Hematopoietic multipotent progenitor cell treated with erythropoietin and hydrocortisone succinate and interleukin-3 and kit ligand, for 6 days (in vitro differentiated cells): ENCODE measurements around the gene KDM8.
"Not testable (repeated sequence)": the region's sequence is repeated elsewhere in the genome, so short reads cannot be mapped to it uniquely, and the experiment has no call there.

Source experiments
- DNase-seq: peaks from one replicate; pipeline ENCODE4 v3.0.0-alpha.2; 2015

Gene KDM8

DNA sequence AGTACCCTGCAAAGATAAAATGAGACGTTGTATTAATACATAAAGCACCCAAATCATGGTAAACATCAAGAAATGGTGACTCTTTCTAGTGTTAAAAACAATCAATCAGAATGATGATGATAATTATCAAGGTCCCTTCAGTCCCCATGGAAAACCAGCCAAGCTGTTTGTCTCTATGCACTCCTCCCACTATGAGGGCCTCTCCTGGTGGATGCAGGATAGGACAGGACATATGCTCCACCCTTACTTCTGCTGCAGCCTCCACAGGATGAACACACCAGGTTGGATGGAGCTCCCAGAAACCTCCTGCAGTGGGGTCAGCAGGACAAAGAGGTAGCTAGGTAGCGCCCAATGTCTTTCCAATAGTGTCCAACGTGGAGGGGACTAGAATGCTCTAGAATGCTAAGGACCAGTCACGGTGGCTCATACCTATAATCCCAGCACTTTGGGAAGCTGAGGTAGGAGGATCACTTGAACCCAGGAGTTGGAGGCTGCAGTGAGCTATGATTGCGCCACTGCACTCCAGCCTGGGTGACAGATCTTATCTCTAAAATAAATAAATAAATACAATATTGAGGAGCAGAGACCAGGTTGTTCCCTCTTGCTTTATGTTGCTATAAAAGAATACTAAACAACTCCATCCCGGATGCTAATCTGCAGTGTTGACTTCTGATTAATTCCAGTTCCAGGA is 9.9 kb upstream of the KDM8 start:
- DNase-seq, result no peak

DNA sequence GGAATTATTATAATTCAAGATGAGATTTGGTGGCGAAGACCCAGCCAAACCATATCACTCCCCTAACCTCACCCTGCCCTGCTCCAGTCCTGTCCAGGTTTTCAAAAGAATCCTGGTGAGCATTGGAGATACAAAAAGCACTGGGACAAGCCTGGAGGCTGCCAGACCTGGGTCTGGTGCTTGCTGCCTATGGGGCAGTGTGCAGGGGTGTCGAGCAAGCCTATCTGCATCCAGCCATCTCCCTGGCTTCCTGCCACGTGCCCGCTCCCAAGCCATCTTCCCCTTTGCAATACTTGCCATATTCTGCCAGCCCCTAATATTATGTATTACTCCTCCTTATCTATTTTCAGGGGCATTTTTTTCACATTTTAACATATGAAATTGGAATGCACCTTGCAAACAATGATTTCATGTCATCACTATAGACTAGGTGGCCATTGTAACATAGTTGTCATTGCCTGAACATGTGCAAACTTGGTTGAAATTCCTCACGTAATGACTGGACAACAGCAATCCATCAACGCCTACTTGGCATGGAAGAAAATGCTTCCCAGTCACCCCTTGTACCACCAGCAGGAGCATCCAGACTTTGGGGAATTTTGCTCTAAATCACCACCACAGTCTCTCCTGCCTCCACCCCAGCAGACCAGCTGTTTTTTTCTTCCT is 8.1 kb upstream of the KDM8 start:
- DNase-seq, result peak; percentile 38

DNA sequence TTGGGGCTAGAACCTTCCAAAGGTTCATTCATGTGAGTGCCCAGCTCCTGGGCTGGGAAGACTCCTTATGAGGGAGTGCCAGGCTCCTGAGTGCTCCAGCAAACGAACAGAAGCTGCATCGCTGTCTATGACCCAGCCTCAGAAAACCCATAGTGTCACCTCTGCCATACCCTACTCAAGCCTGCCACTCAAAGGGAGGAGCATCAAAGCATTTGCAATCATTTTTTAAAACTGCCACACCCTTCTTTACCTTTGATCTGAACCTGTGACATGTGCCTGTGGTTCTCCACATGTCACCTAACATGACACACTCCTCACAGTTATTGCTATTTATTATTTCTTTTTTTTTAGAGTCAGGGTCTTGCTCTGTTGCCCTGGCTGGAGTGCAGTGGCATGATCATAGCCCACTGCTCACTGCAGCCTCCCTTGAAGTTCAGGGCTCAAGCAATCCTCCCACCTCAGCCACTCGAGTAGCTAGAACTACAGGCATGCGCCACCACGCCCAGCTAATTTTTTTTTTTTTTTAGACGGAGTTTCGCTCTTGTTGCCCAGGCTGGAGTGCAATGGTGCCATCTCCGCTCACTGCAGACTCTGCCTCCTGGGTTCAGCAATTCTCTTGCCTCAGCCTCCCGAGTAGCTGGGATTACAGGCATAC is 7.3 kb upstream of the KDM8 start:
- no peak for DNase-seq

DNA sequence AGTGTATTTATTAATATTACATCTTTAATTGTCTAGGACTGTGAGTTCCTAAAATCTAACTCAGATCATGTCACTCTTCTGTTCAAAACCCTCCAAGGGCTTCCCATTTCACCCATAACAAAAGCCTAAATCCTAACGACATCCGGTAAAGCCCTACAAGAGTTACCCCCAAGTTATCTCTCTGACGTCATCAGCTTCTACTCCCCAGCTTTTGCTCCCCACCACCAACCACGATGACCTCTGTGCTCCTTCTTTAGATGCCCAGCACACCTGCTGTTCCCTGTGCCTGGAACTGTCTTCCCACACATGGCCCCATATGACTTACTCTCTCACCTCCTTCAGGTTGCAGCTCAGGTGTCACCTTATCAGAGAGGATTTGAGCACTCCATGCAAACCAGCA is 6.3 kb upstream of the KDM8 start:
- no peak for DNase-seq

DNA sequence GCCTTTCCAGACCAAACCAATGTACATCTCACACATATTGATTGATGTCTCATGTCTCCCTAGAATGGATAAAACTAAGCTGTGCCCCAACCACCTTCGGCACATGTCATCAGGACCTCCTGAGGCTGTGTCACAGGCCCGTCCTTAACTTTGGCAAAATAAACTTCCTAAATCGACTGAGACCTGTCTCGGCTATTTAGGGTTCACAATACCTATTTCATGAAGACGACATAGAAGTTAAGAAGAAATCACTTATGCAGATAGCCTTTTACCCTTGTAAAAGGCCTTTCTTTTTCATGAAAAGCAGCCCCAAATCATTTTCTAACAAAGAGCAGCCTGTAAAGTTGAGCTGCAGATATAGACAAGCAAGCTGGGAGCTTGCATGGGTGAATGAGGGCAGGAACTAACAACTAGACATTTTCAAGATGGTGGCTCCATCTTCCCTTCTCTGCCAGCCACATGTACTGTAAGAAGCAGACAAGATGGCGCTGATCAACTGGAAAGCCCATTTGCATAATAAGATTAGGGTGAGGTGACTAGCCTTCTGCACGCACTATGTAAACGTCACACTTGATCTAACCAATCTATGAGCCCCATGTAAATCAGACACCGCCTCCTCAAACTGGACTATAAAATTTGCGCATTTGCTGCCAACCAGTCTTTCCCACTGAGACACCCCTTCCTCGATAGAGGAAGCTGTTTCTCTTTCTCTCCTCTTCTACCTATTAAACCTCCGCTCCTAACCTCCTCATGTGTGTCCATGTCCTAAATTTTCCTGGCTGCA is 4.7 kb upstream of the KDM8 start:
- DNase-seq, result no peak

DNA sequence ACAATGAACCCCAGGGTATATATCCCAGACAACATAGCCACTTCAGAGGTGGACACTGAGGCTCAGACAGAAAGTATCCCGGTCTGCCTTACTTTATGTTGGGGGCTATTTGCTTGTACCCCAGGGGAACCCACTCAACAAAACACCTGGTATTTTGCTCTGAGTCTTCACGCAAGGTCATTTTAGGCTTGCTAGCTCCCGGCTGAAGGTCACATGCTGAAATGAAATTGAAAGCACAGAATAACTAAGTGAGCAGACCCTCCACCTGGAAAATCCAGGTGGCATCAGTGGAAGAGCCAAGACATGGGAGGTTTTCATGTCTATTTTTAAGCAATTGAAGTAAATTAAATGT is 4.1 kb upstream of the KDM8 start:
- no peak for DNase-seq

DNA sequence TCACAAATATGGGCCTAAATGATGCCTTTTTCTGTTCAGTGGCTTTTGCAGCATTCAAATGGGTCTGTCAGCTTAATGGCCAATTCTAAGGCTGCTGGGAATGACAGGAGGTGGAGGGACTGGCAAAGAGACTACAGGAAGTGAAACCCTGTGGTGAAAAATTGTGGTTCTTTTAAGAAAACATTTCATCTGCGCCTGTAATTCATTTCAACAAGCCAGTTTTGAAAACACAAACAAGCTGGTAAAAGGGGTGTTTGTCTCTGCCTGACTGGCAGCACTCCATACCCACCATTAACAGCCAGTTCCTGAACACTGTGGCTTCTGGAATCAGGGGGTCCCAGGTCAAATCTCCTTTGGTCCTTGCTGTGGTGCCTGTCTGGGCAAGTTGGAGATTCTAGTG is 3.6 kb upstream of the KDM8 start:
- peak; percentile 36 for DNase-seq

DNA sequence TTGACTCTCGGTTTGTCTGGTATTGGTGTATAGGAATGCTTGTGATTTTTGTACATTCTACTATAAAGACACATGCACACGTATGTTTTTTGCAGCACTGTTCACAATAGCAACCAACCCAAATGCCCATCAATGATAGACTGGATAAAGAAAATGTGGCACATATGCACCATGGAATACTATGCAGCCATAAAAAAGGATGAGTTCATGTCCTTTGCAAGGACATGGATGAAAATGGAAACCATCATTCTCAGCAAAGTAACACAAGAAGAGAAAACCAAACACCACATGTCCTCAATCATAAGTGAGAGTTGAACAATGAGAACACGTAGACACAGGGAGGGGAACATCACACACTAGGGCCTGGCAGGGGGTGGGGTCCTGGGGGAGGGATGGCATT is 2.4 kb upstream of the KDM8 start:
- not testable (repeated sequence) for DNase-seq

DNA sequence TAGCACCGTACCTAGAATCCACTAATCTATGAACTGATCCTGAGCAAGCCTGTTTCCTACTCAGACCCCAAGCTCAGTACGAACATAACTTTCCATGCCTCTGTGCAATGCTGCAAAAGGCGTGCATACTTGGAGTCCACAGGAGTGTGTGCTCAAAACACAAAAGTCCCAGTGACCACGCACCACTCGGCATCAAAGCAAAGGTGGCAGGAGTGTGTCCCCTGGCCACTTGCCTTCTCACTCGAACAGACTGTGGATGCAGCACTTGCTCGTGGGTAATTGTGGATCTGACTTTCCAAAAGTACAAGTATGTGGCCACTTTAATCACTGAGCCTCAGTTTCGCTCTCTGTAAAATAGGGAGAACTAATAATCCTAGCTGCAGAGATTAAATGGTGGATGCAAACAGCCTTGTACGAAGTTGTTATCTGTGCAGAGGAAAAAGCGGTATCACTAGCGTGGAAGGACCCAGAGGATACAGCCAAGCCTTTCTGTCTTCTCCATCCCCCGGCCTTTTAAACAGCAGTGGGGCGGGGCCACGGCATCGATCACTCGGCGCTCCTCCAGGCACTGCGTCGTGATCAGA is 311 bp upstream of the KDM8 start:
- DNase-seq, result peak; percentile 97

DNA sequence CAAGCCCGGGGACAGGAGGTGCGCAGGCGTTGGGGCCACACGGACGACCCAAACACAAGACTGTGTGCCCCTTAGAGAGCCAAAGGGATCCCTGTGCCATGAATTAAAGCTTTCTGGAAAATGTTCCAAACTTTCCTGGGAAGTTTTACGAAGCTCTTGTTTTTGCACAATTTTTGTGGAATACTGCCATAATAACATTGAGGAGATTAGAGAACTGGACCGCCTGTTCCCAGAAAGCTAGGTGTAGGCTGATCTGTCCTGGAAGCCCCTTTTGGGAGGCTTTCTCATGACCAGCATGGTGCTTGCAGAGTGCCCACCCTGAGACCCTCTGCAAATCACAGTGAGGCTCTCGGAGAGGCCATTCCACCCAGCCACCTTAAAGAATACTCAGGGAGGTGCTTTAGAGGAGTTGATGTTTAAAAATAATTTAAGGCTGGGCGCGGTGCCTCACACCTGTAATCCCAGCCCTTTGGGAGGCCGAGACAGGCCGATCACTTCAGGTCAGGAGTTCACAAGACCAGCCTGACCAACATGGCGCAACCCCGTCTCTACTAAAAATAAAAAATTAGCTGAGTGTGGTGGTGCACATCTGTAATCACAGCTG is 1.1 kb downstream of the KDM8 start:
- DNase-seq, result no peak

DNA sequence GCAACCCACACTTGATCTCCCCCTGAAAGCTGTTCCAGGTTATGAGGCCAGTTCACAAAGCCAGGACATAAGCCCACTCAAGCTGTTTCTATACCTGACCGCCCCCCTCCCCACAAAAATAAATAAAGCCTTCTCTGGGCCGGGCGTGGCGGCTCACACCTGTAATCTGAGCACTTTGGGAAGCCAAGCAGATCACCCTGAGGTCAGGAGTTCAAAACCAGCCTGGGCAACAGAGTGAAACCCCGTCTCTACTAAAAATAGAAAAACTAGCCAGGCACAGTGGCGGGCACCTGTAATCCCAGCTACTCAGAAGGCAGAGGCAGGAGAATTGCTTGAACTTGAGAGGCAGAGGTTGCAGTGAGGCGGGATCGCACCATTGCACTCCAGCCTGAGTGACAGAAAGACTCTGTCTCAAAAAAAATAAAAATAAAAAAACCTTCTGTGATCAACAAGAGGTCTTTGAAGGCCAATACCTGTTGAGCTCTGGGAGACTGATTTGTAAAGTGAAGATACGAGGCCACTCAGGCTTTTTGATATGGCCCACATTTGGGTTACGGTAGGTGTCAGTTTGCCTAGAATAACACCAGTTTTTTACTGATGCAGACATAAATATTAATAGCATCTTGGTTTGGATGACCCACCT is 2.2 kb downstream of the KDM8 start:
- no peak for DNase-seq

DNA sequence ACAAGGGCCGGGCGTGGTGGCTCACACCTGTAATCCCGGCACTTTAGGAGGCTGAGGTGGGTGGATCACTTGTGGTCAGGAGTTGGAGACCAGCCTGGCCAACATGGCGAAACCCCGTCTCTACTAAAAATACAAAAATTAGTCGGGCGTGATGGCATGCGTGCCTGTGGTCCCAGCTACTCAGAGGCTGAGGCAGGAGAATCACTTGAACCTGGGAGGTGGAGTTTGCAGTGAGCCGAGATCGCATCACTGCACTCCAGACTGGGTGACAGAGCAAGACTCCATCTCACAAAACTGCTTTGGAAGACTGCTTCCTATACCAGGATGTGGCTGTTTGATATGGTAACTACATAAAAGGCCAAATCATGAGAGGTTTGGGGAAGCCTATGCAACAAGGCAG is 3.8 kb downstream of the KDM8 start:
- not testable (repeated sequence) for DNase-seq

DNA sequence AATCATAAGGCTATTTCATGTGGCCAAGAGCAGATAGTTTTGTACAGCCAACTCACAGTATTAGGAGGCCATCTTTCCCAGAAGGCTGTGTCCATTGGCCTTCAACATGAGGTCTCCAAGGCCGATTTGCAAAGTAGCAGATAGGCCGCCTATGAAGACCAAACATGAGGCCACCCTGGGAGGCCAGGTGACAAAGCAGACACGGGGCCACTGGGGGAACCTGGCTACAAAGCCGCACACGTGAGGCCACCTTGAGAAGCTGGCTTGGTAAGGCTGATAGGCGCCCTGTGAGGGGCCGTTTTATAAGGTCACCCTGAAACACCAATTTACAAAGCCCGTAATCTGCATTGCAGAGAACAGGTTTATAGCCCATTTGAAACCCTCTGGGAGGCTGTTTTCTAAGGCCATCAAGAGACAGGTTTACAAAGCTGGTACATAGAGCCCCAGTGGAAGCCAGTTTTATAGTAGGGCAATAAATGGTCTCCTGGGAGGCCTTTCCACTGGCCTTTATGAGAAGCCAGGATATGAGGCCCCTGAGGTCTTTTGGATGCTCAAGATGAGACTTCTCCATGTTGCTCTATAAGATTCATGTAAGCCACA is 4.9 kb downstream of the KDM8 start:
- no peak for DNase-seq

DNA sequence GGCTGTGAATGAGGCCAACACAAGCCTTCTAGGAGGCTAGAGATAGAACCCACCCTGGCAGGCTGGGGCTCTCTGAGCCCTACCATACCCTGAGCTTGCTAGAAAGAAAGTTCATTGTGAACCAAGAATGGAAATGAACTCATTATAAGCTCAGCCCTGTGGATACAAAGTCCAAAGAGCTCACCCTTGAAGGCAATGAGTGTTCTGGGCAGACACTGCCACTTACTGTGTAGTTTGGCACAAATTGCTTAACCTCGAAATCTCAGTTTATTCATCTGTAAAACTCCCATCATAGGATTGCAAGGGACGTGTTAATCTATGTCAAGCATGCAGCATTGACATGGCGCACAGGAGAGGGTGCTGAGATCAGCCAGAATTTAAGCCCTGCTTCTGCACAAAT is 5.5 kb downstream of the KDM8 start:
- DNase-seq, result no peak

DNA sequence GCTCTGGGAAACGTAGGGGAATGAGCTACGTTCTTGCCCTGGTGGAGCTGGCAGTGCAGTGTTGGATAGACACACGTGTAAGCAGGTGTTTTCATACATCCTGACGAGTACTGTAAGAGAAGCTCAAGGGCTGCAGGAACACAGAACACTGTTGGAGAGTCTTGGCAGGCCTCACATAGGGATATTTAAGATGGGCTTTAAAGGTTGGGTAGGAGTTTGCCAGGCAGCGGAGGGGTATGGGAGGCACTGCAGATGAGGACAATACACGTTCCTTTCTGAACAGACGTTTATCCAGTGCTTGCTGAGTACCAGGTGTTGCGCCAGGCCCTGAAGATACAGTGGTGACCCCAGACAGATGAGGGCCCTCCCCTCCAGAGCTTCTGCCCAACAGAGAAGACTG is 6.3 kb downstream of the KDM8 start:
- DNase-seq, result no peak

DNA sequence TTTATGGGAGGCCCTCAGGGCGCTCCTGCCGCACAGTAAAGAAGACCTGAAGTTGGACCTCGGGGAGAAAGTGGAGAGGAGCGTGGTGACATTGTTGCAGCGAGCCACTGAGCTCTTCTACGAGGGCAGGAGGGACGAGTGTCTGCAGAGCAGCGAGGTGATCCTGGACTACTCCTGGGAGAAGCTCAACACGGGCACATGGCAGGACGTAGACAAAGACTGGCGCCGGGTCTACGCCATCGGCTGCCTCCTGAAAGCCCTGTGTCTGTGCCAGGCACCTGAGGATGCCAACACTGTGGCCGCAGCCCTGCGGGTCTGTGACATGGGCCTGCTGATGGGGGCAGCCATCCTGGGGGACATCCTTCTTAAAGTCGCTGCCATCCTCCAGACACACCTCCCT is 6.8 kb downstream of the KDM8 start:
- DNase-seq, result no peak

DNA sequence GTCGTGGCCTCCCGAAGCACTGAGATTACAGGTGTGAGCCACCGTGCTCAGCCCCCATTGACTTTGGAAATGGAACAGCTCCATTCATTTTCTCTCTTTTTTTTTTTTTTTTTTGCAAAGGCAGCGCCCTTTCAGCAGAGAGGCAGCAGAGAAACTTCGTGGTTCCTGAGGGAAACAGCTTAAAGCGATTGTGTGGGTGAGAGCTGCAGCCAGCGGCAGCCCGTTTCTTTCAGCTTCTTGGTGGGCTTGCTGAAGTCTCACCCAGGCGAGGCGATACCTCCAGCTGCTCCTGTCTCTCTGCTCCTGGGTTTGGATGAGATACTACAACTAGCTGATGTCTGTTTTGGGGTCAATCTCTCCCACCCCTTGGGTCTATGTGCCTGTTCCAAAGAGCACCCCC is 7.7 kb downstream of the KDM8 start:
- no peak for DNase-seq

DNA sequence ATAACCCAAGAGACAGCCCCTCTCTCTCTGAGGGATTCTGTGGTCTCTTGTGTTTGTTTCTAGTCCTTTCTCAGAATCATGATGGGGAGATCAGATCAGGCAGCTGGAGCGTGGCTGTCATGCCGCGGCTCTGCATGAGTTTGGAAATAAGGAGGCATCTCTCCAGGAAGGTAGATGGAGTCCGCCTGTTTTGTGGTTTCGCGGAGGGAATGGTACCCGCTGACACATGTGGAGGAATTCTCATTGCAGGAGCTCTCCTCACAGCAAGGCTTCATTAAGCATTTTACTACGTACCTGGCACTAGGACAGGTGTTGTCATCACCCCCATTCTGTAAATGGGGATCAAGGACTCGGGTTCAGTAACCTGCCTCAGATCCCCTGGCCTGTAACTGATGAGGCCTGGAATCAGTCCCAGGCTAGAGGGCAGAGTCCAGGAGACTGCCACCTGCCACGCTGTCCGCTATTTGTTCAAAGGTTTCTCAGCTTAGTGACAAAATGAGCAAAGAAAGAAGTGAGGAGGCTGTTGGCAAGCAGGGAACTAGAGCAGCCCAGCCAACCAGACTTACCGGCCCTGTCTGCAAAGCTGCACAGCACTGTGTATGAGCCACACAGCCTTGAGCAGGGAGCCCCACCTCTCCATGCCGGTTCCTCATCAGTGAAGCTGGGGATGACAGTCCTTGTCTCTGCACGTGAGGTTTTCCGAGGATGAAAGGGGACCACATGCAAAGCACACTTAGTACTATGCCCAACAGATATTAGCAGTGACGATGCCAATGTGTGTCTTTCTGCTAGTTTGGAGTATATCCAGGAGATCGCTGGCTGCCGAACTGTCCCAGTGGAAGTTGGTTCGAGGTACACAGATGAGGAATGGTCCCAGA is 11.0 kb downstream of the KDM8 start:
- no peak for DNase-seq

DNA sequence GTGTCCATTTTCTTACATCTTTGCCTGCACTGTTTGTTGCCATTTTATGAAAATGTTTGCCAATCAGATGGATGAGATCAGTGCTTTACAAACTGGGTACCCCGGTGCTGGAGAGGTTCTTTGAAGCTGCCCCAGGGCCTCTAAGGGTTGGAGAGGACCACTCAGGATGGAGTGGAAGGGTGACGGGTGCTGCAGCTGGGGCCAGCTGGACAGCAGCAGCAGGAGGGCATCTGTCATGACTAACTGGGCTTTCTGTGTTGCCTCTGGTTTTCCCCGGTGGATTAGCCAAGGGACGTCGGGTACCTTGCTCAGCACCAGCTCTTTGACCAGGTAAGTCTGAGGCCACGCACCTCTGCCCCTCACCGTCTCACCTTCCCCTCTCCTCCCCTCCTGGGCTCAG is 12.3 kb downstream of the KDM8 start:
- no peak for DNase-seq

DNA sequence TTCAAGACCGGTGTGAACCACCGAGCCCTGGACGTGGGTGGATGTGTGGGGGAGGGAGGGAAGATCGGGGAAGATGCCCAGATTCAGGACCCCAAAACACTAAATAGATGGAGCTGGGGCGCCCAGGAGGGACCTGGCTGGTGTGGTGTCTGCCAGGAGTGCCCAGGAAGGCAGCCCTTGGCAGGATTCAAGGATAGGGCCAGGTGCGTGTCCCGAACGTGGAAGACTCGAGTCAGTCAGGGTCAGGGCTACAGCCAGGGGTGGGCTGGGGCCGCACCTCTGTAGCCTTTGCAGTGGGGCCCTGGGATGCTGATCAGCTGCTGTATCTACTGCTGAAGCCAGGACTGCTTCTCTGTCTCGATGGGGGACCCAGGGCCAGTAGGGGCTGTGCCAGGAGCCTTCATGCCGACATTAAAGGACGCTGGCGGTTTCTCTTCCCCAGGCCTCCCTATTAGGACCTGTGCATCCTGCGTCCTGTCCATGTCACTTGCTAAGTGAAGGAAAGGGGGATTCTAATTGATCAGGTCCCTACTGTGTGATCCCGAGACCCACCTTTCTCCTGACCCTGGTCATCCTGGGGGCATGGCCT is 13.1 kb downstream of the KDM8 start:
- no peak for DNase-seq

DNA sequence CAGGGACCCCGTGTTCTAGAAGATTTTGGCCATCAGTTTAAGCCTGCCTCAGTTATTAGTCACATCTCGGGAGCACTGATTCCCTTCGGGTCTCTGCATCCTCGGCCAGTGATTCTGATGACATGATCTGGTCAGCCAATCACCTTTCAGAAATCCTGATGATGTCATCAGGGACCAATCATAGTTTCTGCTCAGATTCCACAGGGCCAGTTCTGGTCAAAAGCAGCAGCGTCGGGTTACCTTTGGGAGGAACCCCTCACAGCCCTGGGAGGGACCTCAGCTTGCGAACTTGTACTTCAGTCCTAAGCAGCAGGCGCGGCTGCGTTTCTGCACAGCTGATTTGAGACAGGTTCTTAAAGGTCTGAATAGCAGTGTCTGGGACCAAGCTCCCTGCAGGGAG is 13.9 kb downstream of the KDM8 start:
- DNase-seq, result no peak
